ENCODE results near the gene PPP1R14C.

Gene PPP1R14C

DNA sequence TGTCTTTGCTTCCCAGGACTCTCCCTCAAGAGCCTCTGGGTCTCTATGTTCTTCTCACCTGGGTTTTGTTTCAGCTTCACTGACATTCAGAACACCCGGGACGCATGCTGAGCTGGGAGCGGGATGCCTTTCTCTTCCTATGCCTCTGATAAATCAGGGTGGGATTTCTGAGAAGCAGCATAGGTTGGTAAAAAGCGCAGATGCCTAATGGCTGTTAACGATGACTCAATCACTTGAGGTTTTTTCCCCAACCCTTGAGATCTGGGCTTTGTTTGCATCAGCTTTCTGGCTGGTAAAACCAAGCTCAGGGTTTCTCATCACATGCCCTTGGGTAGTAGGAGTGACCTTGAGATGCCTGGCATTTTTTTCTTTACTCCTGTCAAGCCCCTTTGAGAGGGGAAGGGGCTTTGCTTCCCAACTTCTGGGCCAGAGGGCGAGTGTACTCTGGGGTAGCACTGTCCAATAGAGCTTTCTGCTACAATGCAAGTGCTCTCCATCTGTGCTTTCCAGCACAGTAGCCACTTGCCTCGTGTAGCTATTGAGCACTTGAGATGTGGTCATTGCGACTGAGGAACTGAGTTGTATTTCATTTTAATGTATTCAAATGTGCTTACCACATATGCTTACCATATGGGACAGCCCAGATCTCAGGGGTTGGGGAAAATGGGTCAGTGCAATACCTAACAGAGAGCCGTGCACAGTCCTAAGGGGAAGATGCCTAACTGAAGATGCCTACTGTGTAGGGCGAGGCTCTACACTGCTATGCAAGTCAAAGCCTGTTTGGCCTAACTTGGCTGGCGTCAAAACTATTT is 69.1 kb downstream of the PPP1R14C start:
- no peak for ATAC-seq
- TF ChIP-seq RARB (CRISPR knock-in tag; IDR thresholded peaks at IDR 0.05), result no peak
- TF ChIP-seq CSDC2 (CRISPR knock-in tag; IDR thresholded peaks at IDR 0.05), result no peak
- TF ChIP-seq GLIS3 (CRISPR knock-in tag; IDR thresholded peaks at IDR 0.05), result no peak
- TF ChIP-seq ZFP30 (CRISPR knock-in tag; IDR thresholded peaks at IDR 0.05), result no peak
- no peak for TF ChIP-seq ARNTL (CRISPR knock-in tag; IDR thresholded peaks at IDR 0.05; ENCODE audit: borderline replicate concordance, low read depth)
- TF ChIP-seq, protein P1, sequence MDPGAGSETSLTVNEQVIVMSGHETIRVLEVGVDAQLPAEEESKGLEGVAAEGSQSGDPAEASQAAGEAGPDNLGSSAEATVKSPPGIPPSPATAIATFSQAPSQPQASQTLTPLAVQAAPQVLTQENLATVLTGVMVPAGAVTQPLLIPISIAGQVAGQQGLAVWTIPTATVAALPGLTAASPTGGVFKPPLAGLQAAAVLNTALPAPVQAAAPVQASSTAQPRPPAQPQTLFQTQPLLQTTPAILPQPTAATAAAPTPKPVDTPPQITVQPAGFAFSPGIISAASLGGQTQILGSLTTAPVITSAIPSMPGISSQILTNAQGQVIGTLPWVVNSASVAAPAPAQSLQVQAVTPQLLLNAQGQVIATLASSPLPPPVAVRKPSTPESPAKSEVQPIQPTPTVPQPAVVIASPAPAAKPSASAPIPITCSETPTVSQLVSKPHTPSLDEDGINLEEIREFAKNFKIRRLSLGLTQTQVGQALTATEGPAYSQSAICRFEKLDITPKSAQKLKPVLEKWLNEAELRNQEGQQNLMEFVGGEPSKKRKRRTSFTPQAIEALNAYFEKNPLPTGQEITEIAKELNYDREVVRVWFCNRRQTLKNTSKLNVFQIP (CRISPR knock-in tag; IDR thresholded peaks at IDR 0.05; ENCODE audit: borderline replicate concordance, low read depth), result no peak
- no peak for TF ChIP-seq OSR1 (CRISPR knock-in tag; IDR thresholded peaks at IDR 0.05)
- TF ChIP-seq ZNF8 (CRISPR knock-in tag; IDR thresholded peaks at IDR 0.05), result no peak
- no peak for TF ChIP-seq ZC3H10 (CRISPR knock-in tag; IDR thresholded peaks at IDR 0.05)
- TF ChIP-seq, protein P2, sequence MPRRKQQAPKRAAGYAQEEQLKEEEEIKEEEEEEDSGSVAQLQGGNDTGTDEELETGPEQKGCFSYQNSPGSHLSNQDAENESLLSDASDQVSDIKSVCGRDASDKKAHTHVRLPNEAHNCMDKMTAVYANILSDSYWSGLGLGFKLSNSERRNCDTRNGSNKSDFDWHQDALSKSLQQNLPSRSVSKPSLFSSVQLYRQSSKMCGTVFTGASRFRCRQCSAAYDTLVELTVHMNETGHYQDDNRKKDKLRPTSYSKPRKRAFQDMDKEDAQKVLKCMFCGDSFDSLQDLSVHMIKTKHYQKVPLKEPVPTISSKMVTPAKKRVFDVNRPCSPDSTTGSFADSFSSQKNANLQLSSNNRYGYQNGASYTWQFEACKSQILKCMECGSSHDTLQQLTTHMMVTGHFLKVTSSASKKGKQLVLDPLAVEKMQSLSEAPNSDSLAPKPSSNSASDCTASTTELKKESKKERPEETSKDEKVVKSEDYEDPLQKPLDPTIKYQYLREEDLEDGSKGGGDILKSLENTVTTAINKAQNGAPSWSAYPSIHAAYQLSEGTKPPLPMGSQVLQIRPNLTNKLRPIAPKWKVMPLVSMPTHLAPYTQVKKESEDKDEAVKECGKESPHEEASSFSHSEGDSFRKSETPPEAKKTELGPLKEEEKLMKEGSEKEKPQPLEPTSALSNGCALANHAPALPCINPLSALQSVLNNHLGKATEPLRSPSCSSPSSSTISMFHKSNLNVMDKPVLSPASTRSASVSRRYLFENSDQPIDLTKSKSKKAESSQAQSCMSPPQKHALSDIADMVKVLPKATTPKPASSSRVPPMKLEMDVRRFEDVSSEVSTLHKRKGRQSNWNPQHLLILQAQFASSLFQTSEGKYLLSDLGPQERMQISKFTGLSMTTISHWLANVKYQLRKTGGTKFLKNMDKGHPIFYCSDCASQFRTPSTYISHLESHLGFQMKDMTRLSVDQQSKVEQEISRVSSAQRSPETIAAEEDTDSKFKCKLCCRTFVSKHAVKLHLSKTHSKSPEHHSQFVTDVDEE (CRISPR knock-in tag; IDR thresholded peaks at IDR 0.05), result no peak
- TF ChIP-seq PPARA (CRISPR knock-in tag; IDR thresholded peaks at IDR 0.05; ENCODE audit: borderline replicate concordance), result no peak

DNA sequence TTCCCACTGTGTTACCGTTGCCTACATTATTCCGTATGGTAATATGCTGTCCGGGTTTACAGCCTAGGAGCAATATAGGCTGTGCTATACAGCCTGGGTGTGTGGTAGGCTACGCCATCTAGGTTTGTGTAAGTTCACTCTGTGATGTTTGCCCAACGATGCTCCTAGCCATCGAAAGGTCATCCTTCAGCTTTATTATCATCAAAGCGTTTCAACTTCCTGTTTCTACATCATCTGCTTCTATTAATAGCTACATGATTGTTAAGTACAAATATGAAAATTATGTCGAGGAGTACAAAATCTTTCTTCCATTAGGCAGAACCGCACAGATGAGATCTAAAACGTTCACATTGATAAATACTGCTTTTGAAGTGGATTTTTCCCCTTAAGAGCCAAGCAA is 69.9 kb downstream of the PPP1R14C start:
- TF ChIP-seq ZFP30 (CRISPR knock-in tag; IDR thresholded peaks at IDR 0.05), result no peak
- TF ChIP-seq, protein P3, sequence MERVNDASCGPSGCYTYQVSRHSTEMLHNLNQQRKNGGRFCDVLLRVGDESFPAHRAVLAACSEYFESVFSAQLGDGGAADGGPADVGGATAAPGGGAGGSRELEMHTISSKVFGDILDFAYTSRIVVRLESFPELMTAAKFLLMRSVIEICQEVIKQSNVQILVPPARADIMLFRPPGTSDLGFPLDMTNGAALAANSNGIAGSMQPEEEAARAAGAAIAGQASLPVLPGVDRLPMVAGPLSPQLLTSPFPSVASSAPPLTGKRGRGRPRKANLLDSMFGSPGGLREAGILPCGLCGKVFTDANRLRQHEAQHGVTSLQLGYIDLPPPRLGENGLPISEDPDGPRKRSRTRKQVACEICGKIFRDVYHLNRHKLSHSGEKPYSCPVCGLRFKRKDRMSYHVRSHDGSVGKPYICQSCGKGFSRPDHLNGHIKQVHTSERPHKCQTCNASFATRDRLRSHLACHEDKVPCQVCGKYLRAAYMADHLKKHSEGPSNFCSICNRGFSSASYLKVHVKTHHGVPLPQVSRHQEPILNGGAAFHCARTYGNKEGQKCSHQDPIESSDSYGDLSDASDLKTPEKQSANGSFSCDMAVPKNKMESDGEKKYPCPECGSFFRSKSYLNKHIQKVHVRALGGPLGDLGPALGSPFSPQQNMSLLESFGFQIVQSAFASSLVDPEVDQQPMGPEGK (CRISPR knock-in tag; IDR thresholded peaks at IDR 0.05; ENCODE audit: borderline replicate concordance), result no peak
- TF ChIP-seq BACH2 (CRISPR knock-in tag; IDR thresholded peaks at IDR 0.05; ENCODE audit: borderline replicate concordance), result no peak
- no peak for TF ChIP-seq ZNF8 (CRISPR knock-in tag; IDR thresholded peaks at IDR 0.05)
- ATAC-seq, result no peak

DNA sequence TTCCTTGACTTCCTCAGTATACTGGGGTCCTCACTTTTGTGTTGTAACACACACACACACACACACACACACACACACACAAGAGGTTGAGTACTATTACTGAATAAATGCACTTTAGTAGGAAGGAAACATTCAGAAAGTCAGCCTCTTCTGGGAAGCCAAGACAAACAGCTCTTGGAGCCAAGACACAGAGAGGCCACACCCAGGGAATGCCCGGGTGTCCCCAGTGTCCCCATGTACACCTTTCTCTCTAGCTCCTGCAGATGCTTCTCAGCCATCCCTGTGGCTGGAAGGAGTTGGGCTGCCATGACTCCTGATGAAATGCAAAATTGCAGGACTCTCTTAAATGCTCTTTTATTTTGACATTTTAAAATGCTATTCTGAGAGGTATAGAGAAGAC is 70.5 kb downstream of the PPP1R14C start:
- ATAC-seq, result no peak
- no peak for TF ChIP-seq ZFP3 (CRISPR knock-in tag; IDR thresholded peaks at IDR 0.05)
- TF ChIP-seq PPARA (CRISPR knock-in tag; IDR thresholded peaks at IDR 0.05; ENCODE audit: borderline replicate concordance), result no peak
- TF ChIP-seq BACH2 (CRISPR knock-in tag; IDR thresholded peaks at IDR 0.05; ENCODE audit: borderline replicate concordance), result no peak
- no peak for TF ChIP-seq ISL1 (CRISPR knock-in tag; IDR thresholded peaks at IDR 0.05)
- TF ChIP-seq, protein P1 (CRISPR knock-in tag; IDR thresholded peaks at IDR 0.05; ENCODE audit: borderline replicate concordance, low read depth), result no peak
- TF ChIP-seq ZNF8 (CRISPR knock-in tag; IDR thresholded peaks at IDR 0.05), result no peak
- TF ChIP-seq, protein P4, sequence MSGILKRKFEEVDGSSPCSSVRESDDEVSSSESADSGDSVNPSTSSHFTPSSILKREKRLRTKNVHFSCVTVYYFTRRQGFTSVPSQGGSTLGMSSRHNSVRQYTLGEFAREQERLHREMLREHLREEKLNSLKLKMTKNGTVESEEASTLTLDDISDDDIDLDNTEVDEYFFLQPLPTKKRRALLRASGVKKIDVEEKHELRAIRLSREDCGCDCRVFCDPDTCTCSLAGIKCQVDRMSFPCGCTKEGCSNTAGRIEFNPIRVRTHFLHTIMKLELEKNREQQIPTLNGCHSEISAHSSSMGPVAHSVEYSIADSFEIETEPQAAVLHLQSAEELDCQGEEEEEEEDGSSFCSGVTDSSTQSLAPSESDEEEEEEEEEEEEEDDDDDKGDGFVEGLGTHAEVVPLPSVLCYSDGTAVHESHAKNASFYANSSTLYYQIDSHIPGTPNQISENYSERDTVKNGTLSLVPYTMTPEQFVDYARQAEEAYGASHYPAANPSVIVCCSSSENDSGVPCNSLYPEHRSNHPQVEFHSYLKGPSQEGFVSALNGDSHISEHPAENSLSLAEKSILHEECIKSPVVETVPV (CRISPR knock-in tag; IDR thresholded peaks at IDR 0.05), result no peak
- TF ChIP-seq SNAI2 (CRISPR knock-in tag; IDR thresholded peaks at IDR 0.05), result no peak
- no peak for TF ChIP-seq TCF4 (CRISPR knock-in tag; IDR thresholded peaks at IDR 0.05; ENCODE audit: borderline replicate concordance)
